ENCODE measurements around the gene LIPA.
A peak's percentile ranks its signal among the peaks of the same experiment; 100 is the strongest.

The LIPA gene

DNA sequence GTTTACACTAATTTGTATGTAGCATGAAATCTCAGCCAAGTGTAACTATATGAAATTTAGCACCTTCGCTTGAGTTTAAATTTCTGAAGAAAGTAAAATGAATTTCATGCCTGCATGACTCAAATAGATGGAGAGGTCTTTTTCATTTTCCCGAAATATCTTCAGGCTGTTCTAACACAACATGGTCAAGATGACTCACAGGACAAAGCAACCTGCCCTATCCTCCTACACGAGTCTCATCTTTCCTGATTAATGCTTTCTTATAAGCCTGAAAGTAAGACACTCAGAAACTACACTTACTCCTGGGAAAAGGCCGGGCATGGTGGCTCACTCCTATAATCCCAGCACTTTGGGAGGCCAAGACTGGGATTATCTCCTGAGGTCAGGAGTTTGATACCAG, 85.7 kb downstream of the LIPA start:
- FAIRE-seq (no peak), DNase-seq (ENCODE audit: insufficient read length, low spot score) (no peak)
- no peak for TF ChIP-seq PAX5 (IDR thresholded peaks at IDR 0.05; ENCODE audit: insufficient read depth, low read length, severe bottlenecking)
- TF ChIP-seq POLR2AphosphoS5 (IDR thresholded peaks at IDR 0.05; ENCODE audit: low read depth, low read length) = no peak
- TF ChIP-seq SPI1 (IDR thresholded peaks at IDR 0.05; ENCODE audit: low read depth, low read length) = no peak
- no peak for TF ChIP-seq POLR2A (IDR thresholded peaks at IDR 0.05; ENCODE audit: low read depth, low read length)
- TF ChIP-seq TAF1 (IDR thresholded peaks at IDR 0.05; ENCODE audit: low read depth, low read length) = no peak
- TF ChIP-seq POU2F2 (IDR thresholded peaks at IDR 0.05; ENCODE audit: low read depth, low read length) = no peak

DNA sequence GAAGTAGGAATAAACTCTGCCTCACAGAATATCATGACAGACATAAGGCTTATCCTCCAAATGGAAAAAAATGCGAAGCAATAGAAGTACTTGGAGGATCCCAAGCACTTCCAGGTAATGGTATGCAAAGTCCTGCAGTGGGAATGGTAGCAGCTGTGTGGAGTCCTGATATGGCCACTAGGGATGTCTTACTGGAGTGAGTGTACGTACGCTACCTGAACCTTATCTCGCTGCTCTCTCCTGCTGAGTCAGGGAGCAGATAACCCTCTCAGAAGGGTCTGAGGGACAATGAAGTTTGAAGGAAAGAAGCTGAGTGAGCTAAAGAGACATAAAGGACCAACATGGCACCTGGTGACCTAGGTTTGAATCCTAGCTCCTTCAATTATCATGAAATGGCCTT, 86.7 kb downstream of the LIPA start:
- FAIRE-seq = peak; percentile 9
- no peak for TF ChIP-seq TAF1 (IDR thresholded peaks at IDR 0.05; ENCODE audit: low read depth, low read length)
- DNase-seq (ENCODE audit: insufficient read length, low spot score) = no peak

DNA sequence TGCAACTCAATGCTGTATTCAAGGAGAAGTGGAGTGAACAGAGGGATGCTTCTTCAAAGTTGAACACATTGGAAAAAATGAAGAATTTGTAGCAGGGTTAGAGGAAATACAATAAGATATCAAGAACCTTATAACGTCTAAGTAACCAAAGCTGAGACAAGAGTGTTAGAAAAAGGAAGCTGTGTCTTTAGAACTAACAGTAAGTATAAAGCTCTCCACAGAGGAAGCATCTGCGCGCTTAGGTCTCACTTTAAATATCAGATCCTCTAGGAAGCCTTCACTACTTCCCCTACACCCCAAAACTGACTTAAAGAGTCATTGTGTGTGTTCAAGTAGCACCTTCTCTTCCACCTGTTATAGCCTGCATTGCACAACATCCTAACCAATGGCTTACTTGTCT, 87.5 kb downstream of the LIPA start:
- FAIRE-seq = no peak
- TF ChIP-seq POLR2AphosphoS5 (IDR thresholded peaks at IDR 0.05; ENCODE audit: low read depth, low read length) (no peak), SPI1 (IDR thresholded peaks at IDR 0.05; ENCODE audit: low read depth, low read length) (no peak), PAX5 (IDR thresholded peaks at IDR 0.05; ENCODE audit: insufficient read depth, low read length, severe bottlenecking) (no peak)
- DNase-seq (ENCODE audit: insufficient read length, low spot score) = no peak
